Prostate gland (tissue), 2 donors: ENCODE measurements around the gene LARP7.

Experiments
- CTCF ChIP-seq, 4 experiments: fragments of 200-600 bp in 2 of 4; fragments of 450-650 bp in 2 of 4; sonication (generic) in 2 of 4; IDR thresholded peaks; 1 replicate in 3 of 4; 2 replicates in 1 of 4; pipeline ENCODE4 v1.5.1; 2016 to 2019; ENCODE audit warnings: antibody characterized with exemption in 4 of 4, mild to moderate bottlenecking in 2 of 4, moderate library complexity in 2 of 4
- POLR2A ChIP-seq: fragments of 450-650 bp; IDR thresholded peaks from one replicate; pipeline ENCODE4 v1.6.1; 2016; ENCODE audit warnings: antibody characterized with exemption, mild to moderate bottlenecking
- POLR2AphosphoS5 ChIP-seq: sonication (generic); formaldehyde crosslinking; IDR thresholded peaks from one replicate; pipeline ENCODE4 v1.6.1; 2017; ENCODE audit warnings: antibody characterized with exemption

GRCh38 chr4:112693507-112693906, 56.6 kb downstream of the LARP7 start:
- TF ChIP-seq CTCF (IDR thresholded peaks at IDR 0.05) (no peak), POLR2AphosphoS5 (no peak), POLR2A (no peak)
